ENCODE measurements around the gene VWA8.

The VWA8 gene

GRCh38 chr13:41561170-41561569 lies 399.7 kb downstream of the VWA8 start:
- TF ChIP-seq PATZ1 (CRISPR knock-in tag; IDR thresholded peaks at IDR 0.05; ENCODE audit: borderline replicate concordance) = no peak
- no peak for TF ChIP-seq RARB (CRISPR knock-in tag; IDR thresholded peaks at IDR 0.05)
- no peak for TF ChIP-seq CSDC2 (CRISPR knock-in tag; IDR thresholded peaks at IDR 0.05)
- TF ChIP-seq ARNTL (CRISPR knock-in tag; IDR thresholded peaks at IDR 0.05; ENCODE audit: borderline replicate concordance, low read depth) = no peak
- no peak for TF ChIP-seq ZFP30 (CRISPR knock-in tag; IDR thresholded peaks at IDR 0.05)
- ATAC-seq = no peak

- TF ChIP-seq CREB5 (CRISPR knock-in tag; IDR thresholded peaks at IDR 0.05; ENCODE audit: low read depth) = no peak
Measured at GRCh38 chr13:41558781-41559560, 401.9 kb downstream of the VWA8 start.

GRCh38 chr13:41557719-41558118 lies 403.2 kb downstream of the VWA8 start:
- ATAC-seq = no peak
- TF ChIP-seq ZC3H10 (CRISPR knock-in tag; IDR thresholded peaks at IDR 0.05) = no peak
- no peak for TF ChIP-seq CSDC2 (CRISPR knock-in tag; IDR thresholded peaks at IDR 0.05)
- TF ChIP-seq OSR1 (CRISPR knock-in tag; IDR thresholded peaks at IDR 0.05) = no peak
- TF ChIP-seq ESRRG (CRISPR knock-in tag; IDR thresholded peaks at IDR 0.05) = no peak
- no peak for TF ChIP-seq GLIS3 (CRISPR knock-in tag; IDR thresholded peaks at IDR 0.05)
- TF ChIP-seq PATZ1 (CRISPR knock-in tag; IDR thresholded peaks at IDR 0.05; ENCODE audit: borderline replicate concordance) = no peak
- no peak for TF ChIP-seq BACH2 (CRISPR knock-in tag; IDR thresholded peaks at IDR 0.05; ENCODE audit: borderline replicate concordance)
- TF ChIP-seq ISL1 (CRISPR knock-in tag; IDR thresholded peaks at IDR 0.05) = no peak
- no peak for TF ChIP-seq ARNTL (CRISPR knock-in tag; IDR thresholded peaks at IDR 0.05; ENCODE audit: borderline replicate concordance, low read depth)
- TF ChIP-seq CREB5 (CRISPR knock-in tag; IDR thresholded peaks at IDR 0.05; ENCODE audit: low read depth) = no peak
- no peak for TF ChIP-seq ZNF8 (CRISPR knock-in tag; IDR thresholded peaks at IDR 0.05)
- TF ChIP-seq ZNF70 (CRISPR knock-in tag; IDR thresholded peaks at IDR 0.05) = no peak
- no peak for TF ChIP-seq PPARA (CRISPR knock-in tag; IDR thresholded peaks at IDR 0.05; ENCODE audit: borderline replicate concordance)
- no peak for TF ChIP-seq TCF4 (CRISPR knock-in tag; IDR thresholded peaks at IDR 0.05; ENCODE audit: borderline replicate concordance)
- no peak for TF ChIP-seq CSRNP3 (CRISPR knock-in tag; IDR thresholded peaks at IDR 0.05)

More at GRCh38 chr13:41558781-41559560, 401.9 kb downstream of the VWA8 start:
- no peak for ATAC-seq

- no peak for ATAC-seq
- no peak for TF ChIP-seq CSDC2 (CRISPR knock-in tag; IDR thresholded peaks at IDR 0.05)
- TF ChIP-seq GLIS3 (CRISPR knock-in tag; IDR thresholded peaks at IDR 0.05) = no peak
- no peak for TF ChIP-seq ZC3H10 (CRISPR knock-in tag; IDR thresholded peaks at IDR 0.05)
- no peak for TF ChIP-seq OSR1 (CRISPR knock-in tag; IDR thresholded peaks at IDR 0.05)
- no peak for TF ChIP-seq TOX (CRISPR knock-in tag; IDR thresholded peaks at IDR 0.05; ENCODE audit: borderline replicate concordance)
- TF ChIP-seq PPARA (CRISPR knock-in tag; IDR thresholded peaks at IDR 0.05; ENCODE audit: borderline replicate concordance) = no peak
- TF ChIP-seq ZNF70 (CRISPR knock-in tag; IDR thresholded peaks at IDR 0.05) = no peak
- no peak for TF ChIP-seq ZNF565 (CRISPR knock-in tag; conservative IDR thresholded peaks at IDR 0.05; ENCODE audit: low read depth)
- TF ChIP-seq ZFP30 (CRISPR knock-in tag; IDR thresholded peaks at IDR 0.05) = no peak
- no peak for TF ChIP-seq POU6F1 (CRISPR knock-in tag; IDR thresholded peaks at IDR 0.05; ENCODE audit: borderline replicate concordance, low read depth)
- TF ChIP-seq SNAI2 (CRISPR knock-in tag; IDR thresholded peaks at IDR 0.05) = no peak
- no peak for TF ChIP-seq ZFP3 (CRISPR knock-in tag; IDR thresholded peaks at IDR 0.05)
- TF ChIP-seq CSRNP3 (CRISPR knock-in tag; IDR thresholded peaks at IDR 0.05) = no peak
Measured at GRCh38 chr13:41554626-41555386, 406.1 kb downstream of the VWA8 start.
